Activated naive CD4-positive, alpha-beta T cell (primary cell): ENCODE data around the gene UNC80.

ENCODE experiments used
- DNase-seq, 4 experiments: peaks; one replicate each; lab custom pipeline; 2025; lab: John Stamatoyannopoulos, UW

The UNC80 gene

GRCh38 chr2:209917154-209917771 is 145.6 kb downstream of the UNC80 start:
- no peak for DNase-seq

GRCh38 chr2:209918251-209918650 is 146.6 kb downstream of the UNC80 start:
- DNase-seq = no peak

GRCh38 chr2:209922116-209922515 is 150.5 kb downstream of the UNC80 start:
- no peak for DNase-seq

- no peak for DNase-seq
Observed at GRCh38 chr2:209929369-209929768, 157.7 kb downstream of the UNC80 start.

DNA sequence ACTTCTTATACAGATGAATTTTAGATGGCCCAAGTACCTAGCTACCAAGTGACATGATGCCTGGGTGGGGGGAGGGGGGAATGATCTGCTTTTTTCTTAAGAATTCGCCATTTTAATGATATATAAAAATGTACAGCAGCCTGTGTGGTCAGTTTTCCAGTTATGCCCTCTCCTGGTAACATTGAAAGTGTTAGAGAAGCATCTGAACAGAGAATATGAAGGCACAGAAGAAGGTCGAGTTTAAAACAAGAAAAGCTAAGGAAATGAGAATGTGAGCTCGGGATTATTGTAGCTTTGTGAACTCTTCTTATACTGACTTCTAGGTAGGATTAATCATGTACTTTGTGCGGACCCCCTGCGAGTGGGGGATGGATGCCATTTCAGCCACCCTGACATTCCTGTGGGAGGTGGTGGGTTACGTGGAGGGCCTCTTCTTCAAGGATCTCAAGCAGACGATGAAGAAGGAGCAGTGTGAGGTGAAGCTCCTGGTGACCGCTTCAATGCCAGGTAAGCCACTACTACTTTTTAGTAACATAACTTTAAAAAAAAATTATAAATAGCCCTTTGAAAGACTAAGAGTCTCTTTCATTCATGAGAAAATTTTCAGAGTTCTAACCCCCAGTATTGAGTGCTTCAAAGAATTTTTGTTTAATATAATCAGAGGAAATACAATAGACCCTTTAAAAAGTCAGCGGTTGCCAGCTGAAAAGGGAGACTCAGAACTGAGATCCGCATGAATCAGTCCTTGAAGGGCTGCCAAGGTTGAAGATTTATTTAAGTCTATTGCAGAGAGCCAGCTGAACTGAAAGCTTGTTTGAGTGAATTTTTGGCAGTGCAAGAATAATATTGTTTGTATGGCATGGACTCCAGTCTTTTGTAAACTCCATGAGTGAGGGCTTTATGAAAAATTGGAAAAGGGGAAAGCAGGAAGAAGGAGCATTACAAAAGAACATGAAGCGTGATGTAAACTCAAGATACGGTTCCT is 162.2 kb downstream of the UNC80 start:
- DNase-seq = no peak

DNA sequence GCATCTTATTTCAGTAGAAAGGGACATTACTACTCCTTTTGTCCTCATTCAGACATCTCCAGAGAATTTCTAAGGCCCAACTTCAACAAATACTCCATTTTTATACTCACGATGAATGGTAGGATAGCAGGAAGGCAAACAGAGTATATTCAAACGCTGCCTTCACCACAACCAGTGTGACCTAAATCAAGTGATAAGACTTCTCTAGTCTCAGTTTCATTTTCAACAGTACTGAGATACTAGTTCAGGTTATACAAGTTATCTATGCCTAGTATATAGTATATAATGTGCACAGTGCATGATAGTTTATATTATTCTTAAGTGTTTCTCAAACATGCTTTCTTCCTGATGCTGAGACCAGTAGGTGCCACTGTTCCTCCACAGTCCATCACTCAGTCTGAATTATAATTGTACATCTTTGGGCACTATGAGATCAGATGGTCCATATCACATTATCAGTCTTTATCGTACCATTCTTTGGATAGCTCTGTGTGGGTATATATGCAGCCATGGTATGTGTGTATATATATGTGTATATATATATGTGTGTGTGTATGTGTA is 164.6 kb downstream of the UNC80 start:
- DNase-seq = no peak

DNA sequence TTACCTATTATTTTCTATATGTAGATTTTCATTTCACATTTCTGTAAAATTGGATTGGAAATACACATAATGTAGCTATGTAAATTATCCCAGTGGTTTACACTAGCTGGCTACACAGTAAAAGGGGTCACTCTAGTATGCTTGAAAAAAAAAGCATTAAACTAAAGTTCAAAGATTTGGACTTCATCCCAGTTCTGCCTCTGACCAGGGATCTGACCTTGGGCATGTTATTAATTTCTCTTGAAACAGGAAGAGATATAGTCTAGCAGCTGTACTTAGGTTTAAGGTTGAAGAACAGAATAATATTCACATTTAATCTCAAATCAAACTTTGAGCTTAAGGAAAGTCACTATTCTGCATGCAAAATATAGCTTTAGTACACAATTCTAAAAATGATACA is 166.3 kb downstream of the UNC80 start:
- no peak for DNase-seq

GRCh38 chr2:209938906-209939305 is 167.3 kb downstream of the UNC80 start:
- no peak for DNase-seq

DNA sequence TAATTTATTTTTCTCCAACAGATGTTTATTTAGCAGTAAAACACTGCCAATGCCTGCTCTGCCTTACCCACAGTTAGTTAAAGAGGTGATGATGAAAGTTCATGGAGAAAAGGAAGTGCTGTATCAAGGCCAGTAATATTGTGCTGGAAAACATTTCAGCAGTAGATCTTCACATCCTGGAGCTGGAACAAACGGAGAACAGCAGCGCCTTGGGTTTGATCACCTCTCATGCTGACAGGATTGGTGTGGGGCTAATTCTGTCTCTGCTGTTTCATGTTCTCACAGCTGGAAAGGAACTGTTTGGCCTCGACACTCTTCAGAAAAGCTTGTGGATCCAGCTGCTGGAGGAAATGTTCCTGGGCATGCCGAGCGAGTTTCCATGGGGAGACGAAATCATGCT is 169.3 kb downstream of the UNC80 start:
- DNase-seq = no peak

DNA sequence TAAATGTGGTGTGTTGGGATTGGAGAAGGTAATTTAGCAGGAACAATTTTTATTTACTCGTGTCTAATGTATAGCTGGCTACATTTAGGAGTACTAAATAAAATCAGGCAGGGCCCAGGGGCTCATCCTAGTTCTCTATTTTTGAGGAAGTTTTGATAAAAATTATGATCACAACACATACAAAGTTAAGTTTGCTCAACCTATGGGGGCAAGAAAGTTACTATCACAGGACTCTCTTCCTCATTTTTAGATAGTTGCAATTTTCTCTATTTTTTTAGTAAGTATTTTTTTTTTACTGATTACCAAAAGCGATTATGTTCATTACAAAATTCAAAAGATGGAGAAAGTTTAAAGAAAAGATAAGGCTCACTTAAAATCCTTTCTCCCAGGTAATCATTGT is 170.8 kb downstream of the UNC80 start:
- DNase-seq = no peak

DNA sequence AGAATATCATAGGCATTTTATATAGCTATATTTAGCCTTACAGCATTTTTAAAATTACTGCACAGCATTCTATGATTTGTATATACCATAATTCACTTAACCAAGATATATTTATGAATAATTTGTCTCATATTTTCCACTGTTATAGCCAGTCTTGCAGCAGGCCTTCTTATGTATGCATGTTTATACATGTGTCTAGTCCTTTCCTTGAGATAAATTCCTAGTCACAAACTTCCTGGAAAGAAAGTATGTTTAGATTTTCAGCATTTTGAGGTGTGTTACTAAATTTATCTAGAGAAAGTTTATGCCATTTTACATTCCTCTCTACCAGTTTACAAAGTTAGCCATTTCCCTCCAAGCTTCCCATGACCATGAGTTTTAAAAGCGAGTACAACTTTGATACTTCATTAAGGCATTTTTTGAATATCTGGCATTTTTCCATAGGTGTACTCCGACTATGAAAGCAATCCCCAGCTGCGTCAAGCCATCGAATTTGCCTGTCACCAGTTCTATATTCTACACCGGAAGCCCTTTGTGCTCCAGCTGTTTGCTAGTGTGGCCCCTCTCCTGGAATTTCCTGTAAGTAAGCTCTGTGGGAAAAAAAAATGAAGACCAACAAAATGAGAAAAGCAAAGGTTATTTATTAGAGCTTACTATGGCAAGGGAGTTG is 171.4 kb downstream of the UNC80 start:
- no peak for DNase-seq

DNA sequence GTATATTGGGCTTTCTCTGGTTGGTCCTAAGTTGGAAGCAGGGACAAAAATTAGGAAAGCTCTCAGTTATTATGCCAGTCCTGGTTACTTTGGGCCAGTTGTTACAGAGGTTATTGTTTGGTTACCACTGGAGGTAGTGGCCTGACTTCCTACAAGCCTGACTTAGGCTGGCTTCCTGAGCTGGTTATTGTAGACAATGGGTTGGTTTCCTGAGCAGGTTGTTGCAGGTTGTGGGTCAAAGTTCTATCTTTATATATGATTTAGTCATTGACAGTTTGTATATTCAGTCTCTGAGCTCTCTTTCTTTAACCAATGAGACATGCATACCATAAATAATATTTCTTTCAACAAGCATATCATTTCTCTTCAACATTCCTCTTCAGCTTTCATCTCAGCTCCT is 172.1 kb downstream of the UNC80 start:
- no peak for DNase-seq

GRCh38 chr2:209946539-209946938 is 174.9 kb downstream of the UNC80 start:
- no peak for DNase-seq

GRCh38 chr2:209956271-209956670 is 184.6 kb downstream of the UNC80 start:
- no peak for DNase-seq

GRCh38 chr2:209958016-209958415 is 186.4 kb downstream of the UNC80 start:
- no peak for DNase-seq

DNA sequence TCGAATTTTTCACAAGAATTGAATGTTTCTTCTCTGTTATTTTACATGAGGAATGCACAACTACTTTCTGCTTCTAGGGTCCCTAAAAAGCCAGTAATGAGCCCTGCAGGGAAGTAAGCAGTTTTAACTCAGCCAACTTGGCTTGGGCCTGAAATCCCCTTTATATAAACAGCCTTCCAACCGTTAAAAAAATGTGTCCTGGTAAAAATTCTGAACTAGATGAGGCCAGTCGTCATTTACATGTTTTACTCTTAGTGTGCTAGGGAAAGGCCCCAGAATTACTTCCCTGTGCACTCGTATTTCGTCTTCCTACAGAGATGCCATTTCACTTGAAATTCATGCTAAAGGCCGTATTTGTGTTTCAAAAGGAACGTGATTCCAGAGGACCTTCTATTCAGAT is 188.4 kb downstream of the UNC80 start:
- no peak for DNase-seq

DNA sequence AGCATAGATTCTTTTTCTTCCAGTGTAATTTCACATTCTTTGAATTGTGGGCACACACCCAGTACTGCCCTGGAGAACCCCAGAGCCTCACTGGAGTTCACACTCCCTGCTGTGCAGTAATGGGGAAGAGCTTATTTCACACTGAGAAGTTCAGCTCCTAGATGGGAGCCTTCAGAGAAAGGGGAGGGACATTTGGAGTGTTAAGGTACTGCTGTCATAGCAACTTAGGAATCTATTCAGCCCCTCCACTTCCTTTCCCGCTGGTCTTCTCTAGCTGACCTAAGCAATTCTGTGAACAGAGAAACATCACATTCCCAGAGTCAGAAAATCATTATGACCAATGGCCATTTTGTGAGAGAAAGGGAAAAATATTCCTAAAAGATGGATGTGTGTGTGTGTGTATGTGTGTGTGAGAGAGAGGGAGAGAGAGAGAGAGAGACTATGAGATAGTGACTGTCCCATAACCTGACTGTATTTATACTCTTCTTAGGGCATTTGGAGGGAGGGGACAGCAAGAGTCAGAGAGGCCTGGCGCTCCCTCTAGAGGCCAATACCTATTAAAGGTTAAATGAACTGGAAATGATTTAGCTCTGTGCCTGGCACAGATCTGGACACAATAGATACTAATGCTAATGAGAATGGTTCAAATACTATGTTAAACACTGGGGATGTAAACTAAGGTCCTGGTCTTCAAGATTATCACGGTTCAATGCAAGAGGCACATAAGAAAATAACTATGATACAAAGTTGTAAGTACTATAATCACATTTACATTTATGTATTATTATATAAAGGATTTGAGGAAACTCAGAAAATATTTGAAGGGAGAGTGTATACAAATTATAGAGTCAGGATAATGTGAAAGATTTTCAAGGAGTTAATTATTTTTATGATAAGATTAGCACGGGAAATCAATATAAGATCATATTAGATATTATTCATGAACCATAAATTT is 189.3 kb downstream of the UNC80 start:
- DNase-seq = no peak

- no peak for DNase-seq
Observed at GRCh38 chr2:209965723-209966122, 194.1 kb downstream of the UNC80 start.

GRCh38 chr2:209969692-209970091 is 198.1 kb downstream of the UNC80 start:
- DNase-seq = no peak

- DNase-seq = no peak
Observed at GRCh38 chr2:209970271-209970670, 198.6 kb downstream of the UNC80 start.

GRCh38 chr2:209970711-209971110 is 199.1 kb downstream of the UNC80 start:
- DNase-seq = no peak
